IMR-90 (cell line): ENCODE results near the gene GPI. TPM values are rescaled to one million over a fixed set of nuclear protein-coding genes. Genes with fewer than 3 reads are reported as not detected.

Experiments
- ATAC-seq: fragments of 200-7000 bp; cut with Tn5 transposase; 2 replicates; pipeline ENCODE4 v1.9.1; 2020; ENCODE audit warnings: low read depth, mild to moderate bottlenecking, moderate library complexity
- BruUV-seq: library from RNA; stranded (reverse); fragments of 400-500 nt; replicated peaks from 2 replicates; lab custom pipeline; 2021; lab: Mats Ljungman, UMichigan
- CTCF ChIA-PET: fragments of 300-600 bp; formaldehyde crosslinking; extraction: SDS; loops from one replicate; lab custom pipeline; 2021; ENCODE audit warnings: antibody characterized with exemption; lab: Yijun Ruan, JAX
- POLR2A ChIA-PET: fragments of 300-600 bp; sonication (Branson Sonifier 250); formaldehyde crosslinking; loops from one replicate; lab custom pipeline; 2022; ENCODE audit warnings: antibody characterized with exemption; ENCODE audit not compliant: unreplicated experiment; lab: Charles Lee
- DNase-seq: peaks from one replicate; pipeline ENCODE4 v3.0.0; 2013
- H2AFZ ChIP-seq: replicated peaks from 2 replicates; pipeline ENCODE3; 2013; ENCODE audit warnings: low read length, mild to moderate bottlenecking; ENCODE audit not compliant: poor library complexity
- H2AK5ac ChIP-seq: 2 replicates; pipeline ENCODE4 v1.6.1; 2013; ENCODE audit warnings: low read depth, low read length, inconsistent platforms
- H2AK9ac ChIP-seq: replicated peaks from 2 replicates; pipeline ENCODE3; 2013; ENCODE audit warnings: mild to moderate bottlenecking, low read depth, low read length, moderate library complexity; ENCODE audit not compliant: poor library complexity
- H2BK120ac ChIP-seq: 2 replicates; pipeline ENCODE4 v1.6.1; 2013; ENCODE audit warnings: low read depth, low read length, inconsistent platforms
- H2BK15ac ChIP-seq: 3 replicates; pipeline ENCODE4 v1.6.1; 2013; ENCODE audit warnings: low read depth, low read length, inconsistent platforms
- H2BK20ac ChIP-seq: 2 replicates; pipeline ENCODE4 v1.6.1; 2013; ENCODE audit warnings: low read depth, mild to moderate bottlenecking, inconsistent platforms, low read length, moderate library complexity
- H2BK5ac ChIP-seq: 2 replicates; pipeline ENCODE4 v1.6.1; 2013; ENCODE audit warnings: mild to moderate bottlenecking, low read depth, low read length, inconsistent platforms; ENCODE audit not compliant: poor library complexity, severe bottlenecking
- H3K14ac ChIP-seq: replicated peaks from 2 replicates; pipeline ENCODE4 v1.6.1; 2013; ENCODE audit warnings: low read depth, low read length, inconsistent platforms
- H3K18ac ChIP-seq: 2 replicates; pipeline ENCODE4 v1.6.1; 2013; ENCODE audit warnings: low read depth, low read length, control low read depth
- H3K23ac ChIP-seq: 2 replicates; pipeline ENCODE4 v1.6.1; 2013; ENCODE audit warnings: low read depth, low read length, inconsistent platforms
- H3K27ac ChIP-seq: 2 replicates; pipeline ENCODE4 v1.5.1; 2013; ENCODE audit warnings: mild to moderate bottlenecking, control low read depth, low read length; ENCODE audit not compliant: insufficient read depth
- H3K27me3 ChIP-seq: 2 replicates; pipeline ENCODE4 v1.6.1; 2013; ENCODE audit warnings: low read length; ENCODE audit not compliant: control insufficient read depth, insufficient read depth
- H3K36me3 ChIP-seq: 2 replicates; pipeline ENCODE4 v1.6.1; 2013; ENCODE audit warnings: low read length, mixed read lengths; ENCODE audit not compliant: control insufficient read depth, insufficient read depth
- H3K4ac ChIP-seq: 2 replicates; pipeline ENCODE4 v1.6.1; 2013; ENCODE audit warnings: low read depth, low read length, inconsistent platforms
- H3K4me1 ChIP-seq: 2 replicates; pipeline ENCODE4 v1.6.1; 2013; ENCODE audit warnings: low read length, mixed read lengths; ENCODE audit not compliant: control insufficient read depth, insufficient read depth
- H3K4me2 ChIP-seq: 2 replicates; pipeline ENCODE4 v1.6.1; 2013; ENCODE audit warnings: low read depth, mild to moderate bottlenecking, control low read depth, low read length, moderate library complexity
- H3K4me3 ChIP-seq: 2 replicates; pipeline ENCODE4 v1.5.1; 2013; ENCODE audit warnings: low read depth, mild to moderate bottlenecking, control low read depth, low read length, moderate library complexity; ENCODE audit not compliant: insufficient read depth
- H3K56ac ChIP-seq: 2 replicates; pipeline ENCODE4 v1.6.1; 2013; ENCODE audit warnings: low read length, inconsistent platforms; ENCODE audit not compliant: insufficient read depth; ENCODE audit errors: extremely low read depth
- H3K79me1 ChIP-seq, 2 experiments: 2 replicates each; pipeline ENCODE4 v1.6.1; 2013; ENCODE audit warnings: low read length in 2 of 2, inconsistent platforms in 1 of 2, low read depth in 1 of 2
- H3K9ac ChIP-seq: 2 replicates; pipeline ENCODE4 v1.6.1; 2013; ENCODE audit warnings: low read depth, low read length, control low read depth
- H3K9me1 ChIP-seq: 2 replicates; pipeline ENCODE4 v1.6.1; 2013; ENCODE audit warnings: low read length, inconsistent platforms; ENCODE audit not compliant: insufficient read depth
- H3K9me3 ChIP-seq: 2 replicates; pipeline ENCODE4 v1.6.1; 2013; ENCODE audit warnings: low read length; ENCODE audit not compliant: control insufficient read depth, insufficient read depth
- H4K20me1 ChIP-seq: 2 replicates; pipeline ENCODE4 v1.6.1; 2013; ENCODE audit warnings: low read length, inconsistent platforms; ENCODE audit not compliant: insufficient read depth
- H4K5ac ChIP-seq: 2 replicates; pipeline ENCODE4 v1.6.1; 2013; ENCODE audit warnings: mild to moderate bottlenecking, low read depth, low read length, control low read depth
- H4K8ac ChIP-seq, 2 experiments: 2 replicates each; pipeline ENCODE4 v1.6.1; 2013; ENCODE audit warnings: low read depth in 2 of 2, low read length in 2 of 2, control low read depth in 1 of 2, inconsistent platforms in 1 of 2
- H4K91ac ChIP-seq: 2 replicates; pipeline ENCODE4 v1.6.1; 2013; ENCODE audit warnings: low read depth, low read length, inconsistent platforms; ENCODE audit not compliant: insufficient read depth
- BHLHE40 ChIP-seq: fragments of 150-350 bp; IDR thresholded peaks from 2 replicates; pipeline ENCODE4 v1.6.1; 2016; ENCODE audit warnings: mild to moderate bottlenecking, low read depth, low read length
- CEBPB ChIP-seq: IDR thresholded peaks from 2 replicates; pipeline ENCODE4 v1.6.1; 2012; ENCODE audit warnings: low read depth, low read length, improper control_type of control experiment
- CTCF ChIP-seq: conservative IDR thresholded peaks from 2 replicates; pipeline ENCODE4 v1.5.1; 2012; ENCODE audit warnings: mild to moderate bottlenecking, low read depth, low read length, improper control_type of control experiment
- ELK1 ChIP-seq: fragments of 150-350 bp; IDR thresholded peaks from 2 replicates; pipeline ENCODE4 v1.6.1; 2016; ENCODE audit warnings: low read depth, mild to moderate bottlenecking, low read length, moderate library complexity, borderline replicate concordance
- FOS ChIP-seq: fragments of 150-350 bp; IDR thresholded peaks from 2 replicates; pipeline ENCODE4 v1.6.1; 2016; ENCODE audit warnings: low read depth, low read length
- MAFK ChIP-seq: IDR thresholded peaks from 2 replicates; pipeline ENCODE4 v1.6.1; 2012; ENCODE audit warnings: low read depth, low read length, improper control_type of control experiment
- MAZ ChIP-seq: IDR thresholded peaks from 2 replicates; pipeline ENCODE4 v1.6.1; 2012; ENCODE audit warnings: low read depth, mild to moderate bottlenecking, low read length, improper control_type of control experiment, moderate library complexity, borderline replicate concordance
- MXI1 ChIP-seq: IDR thresholded peaks from 2 replicates; pipeline ENCODE4 v1.6.1; 2012; ENCODE audit warnings: low read depth, mild to moderate bottlenecking, low read length, moderate library complexity, borderline replicate concordance
- NFE2L2 ChIP-seq: fragments of 150-350 bp; IDR thresholded peaks from 2 replicates; pipeline ENCODE4 v1.6.1; 2016; ENCODE audit warnings: low read depth, mild to moderate bottlenecking, low read length
- POLR2A ChIP-seq: IDR thresholded peaks from 2 replicates; pipeline ENCODE4 v1.6.1; 2012; ENCODE audit warnings: mild to moderate bottlenecking, low read depth, low read length
- RCOR1 ChIP-seq: IDR thresholded peaks from 2 replicates; pipeline ENCODE4 v1.6.1; 2012; ENCODE audit warnings: mild to moderate bottlenecking, low read length, improper control_type of control experiment; ENCODE audit not compliant: insufficient replicate concordance
- RFX5 ChIP-seq: IDR thresholded peaks from 2 replicates; pipeline ENCODE4 v1.8.0; 2012; ENCODE audit warnings: low read depth, mild to moderate bottlenecking, low read length, moderate library complexity
- SMC3 ChIP-seq: fragments of 150-350 bp; IDR thresholded peaks from 2 replicates; pipeline ENCODE4 v1.6.1; 2016; ENCODE audit warnings: low read depth, mild to moderate bottlenecking, antibody characterized with exemption, low read length, moderate library complexity
- USF2 ChIP-seq: fragments of 150-350 bp; IDR thresholded peaks from 2 replicates; pipeline ENCODE4 v1.6.1; 2017; ENCODE audit warnings: mild to moderate bottlenecking, antibody characterized with exemption, low read length, low read depth
- WGBS, 2 experiments: methylation state at CpG; one replicate each; pipeline versions ENCODE4 v1.1.5 to v1.1.7; 2013; ENCODE audit warnings: missing lambda C conversion rate in 2 of 2; ENCODE audit not compliant: insufficient read length in 1 of 2; ENCODE audit errors: extremely low coverage in 2 of 2; 5-methylcytosine and 5-hydroxymethylcytosine counted together
- dilution Hi-C: fragments of 300-500 bp; cut with HindIII; formaldehyde crosslinking; loops from one replicate; pipeline ENCODE4 v1.14.3; 2018; ENCODE audit warnings: low sequenced_read_pairs; ENCODE audit not compliant: unreplicated experiment
- in situ Hi-C: fragments of 300-500 bp; cut with MboI; formaldehyde crosslinking; loops from 3 replicates; pipeline ENCODE4 v1.14.3; 2019; ENCODE audit warnings: low sequenced_read_pairs, inconsistent platforms, mixed read lengths
- intact Hi-C: fragments of 100-400 bp; cut with micrococcal nuclease; formaldehyde crosslinking; loops from 2 replicates; pipeline ENCODE4 v1.10.0; 2022
- polyA plus RNA-seq, 3 experiments: library from polyadenylated mRNA; depleted of rRNA; stranded (reverse); fragments of >200 nt; gene quantifications; 2 replicates each; pipeline ENCODE4 v1.2.3, GENCODE V29; 2012; ENCODE audit warnings: low replicate concordance in 1 of 3
- total RNA-seq: library from RNA; depleted of rRNA; stranded (reverse); fragments of >200 nt; gene quantifications from 2 replicates; pipeline ENCODE4 v1.2.3, GENCODE V29; 2012

The GPI gene
- total and polyA plus RNA-seq, 2 of the 4 experiments (the other 2 are of a cell fraction): 147 to 239 TPM

GRCh38 chr19:34321735-34322134 lies 43.3 kb upstream of the GPI start:
- Histone ChIP-seq H3K9ac (no peak overlapping the region), H3K4ac (no peak overlapping the region), H4K5ac (no peak overlapping the region), H3K4me2 (no peak overlapping the region), H4K91ac (no peak overlapping the region), H4K20me1 (peaks cover 39% of the 10 kb centered on the region), H3K9me3 (no peaks in the 10 kb centered on the region), H2BK15ac (no peak overlapping the region), H4K8ac (no peak overlapping the region), H2AK9ac (no peak overlapping the region), H3K36me3 (peaks cover 17% of the 10 kb centered on the region), H2BK5ac (no peak overlapping the region), H3K9me1 (peaks cover 41% of the 10 kb centered on the region), H3K27ac (no peak overlapping the region), H2AK5ac (no peak overlapping the region), H3K23ac (no peak overlapping the region), H2BK120ac (no peak overlapping the region), H3K79me1 (peaks cover 27 to 66% of the 10 kb centered on the region in 2 experiments), H3K4me1 (peaks cover 26% of the 10 kb centered on the region), H3K56ac (no peak overlapping the region), H2AFZ (no peak overlapping the region), H3K14ac (no peak overlapping the region), H3K27me3 (no peaks in the 10 kb centered on the region), H3K18ac (no peak overlapping the region), H2BK20ac (no peak overlapping the region), H3K4me3 (no peak overlapping the region)
- in situ Hi-C loops (no loop called here), intact Hi-C loops (no loop called here), dilution Hi-C loops (no loop called here)
- no peak for ATAC-seq
- ChIA-PET CTCF (no interaction called here), POLR2A (no interaction called here)
- no peak for DNase-seq
- no TSS peak for BruUV-seq
- TF ChIP-seq RFX5 (no peak), FOS (no peak), MAFK (no peak), MXI1 (no peak), POLR2A (no peak), BHLHE40 (no peak), CTCF (no peak), USF2 (no peak), NFE2L2 (no peak), SMC3 (no peak), ELK1 (no peak), MAZ (no peak), CEBPB (no peak), RCOR1 (no peak)
- WGBS, 2 experiments: no CpG with 5 or more reads among the region's 6 CpGs
